Forelimb muscle (tissue), 1 donor: ENCODE measurements around the gene SHISA8. TPM values are rescaled to one million over a fixed set of nuclear protein-coding genes. Genes with fewer than 3 reads are reported as not detected.

Experiments
- DNase-seq: peaks from one replicate; pipeline ENCODE4 v3.0.0-alpha.2; 2013; ENCODE audit warnings: low read depth
- polyA plus RNA-seq: library from polyadenylated mRNA; unstranded; fragments of 120-200 nt; gene quantifications from one replicate; pipeline ENCODE4 v1.2.1, GENCODE V29; 2013; ENCODE audit not compliant: insufficient read length

The SHISA8 gene
- polyA plus RNA-seq, 1 donor = 0.33 TPM

DNA sequence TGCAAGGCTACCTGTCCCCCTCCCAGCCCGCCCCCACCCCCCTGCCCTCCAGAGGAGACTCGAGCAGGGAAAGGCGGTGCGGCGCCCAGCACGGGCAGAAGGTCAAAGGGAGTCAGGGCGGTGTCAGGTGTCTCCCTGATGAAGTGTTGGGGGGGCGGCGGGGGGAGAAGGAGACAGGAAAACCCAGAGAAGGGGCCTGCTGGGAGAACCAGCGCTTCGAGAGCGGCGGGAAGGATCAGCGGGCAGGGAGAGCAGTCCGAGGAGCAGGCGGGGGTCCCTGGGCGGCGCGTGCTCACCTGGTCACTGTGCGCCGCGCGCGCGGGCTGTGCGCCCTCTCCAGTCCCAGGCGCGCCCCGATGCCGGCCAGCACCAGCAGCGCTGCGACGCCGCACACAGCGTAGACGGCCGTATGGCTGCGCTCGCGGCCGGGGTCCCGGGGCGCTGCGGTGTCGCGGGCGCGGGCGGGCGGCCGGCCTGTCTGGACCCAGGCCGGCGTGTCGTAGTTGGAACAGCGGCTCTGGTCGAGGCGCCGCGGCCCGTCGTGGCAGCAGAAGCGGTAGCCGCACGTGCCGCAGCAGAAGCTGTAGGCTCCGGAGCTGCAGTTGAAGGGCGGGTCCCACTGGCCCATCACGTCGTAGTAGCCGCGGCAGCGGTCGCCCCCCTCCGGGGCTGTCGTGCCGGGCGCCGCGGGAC, 886 bp downstream of the SHISA8 start:
- DNase-seq = no peak

DNA sequence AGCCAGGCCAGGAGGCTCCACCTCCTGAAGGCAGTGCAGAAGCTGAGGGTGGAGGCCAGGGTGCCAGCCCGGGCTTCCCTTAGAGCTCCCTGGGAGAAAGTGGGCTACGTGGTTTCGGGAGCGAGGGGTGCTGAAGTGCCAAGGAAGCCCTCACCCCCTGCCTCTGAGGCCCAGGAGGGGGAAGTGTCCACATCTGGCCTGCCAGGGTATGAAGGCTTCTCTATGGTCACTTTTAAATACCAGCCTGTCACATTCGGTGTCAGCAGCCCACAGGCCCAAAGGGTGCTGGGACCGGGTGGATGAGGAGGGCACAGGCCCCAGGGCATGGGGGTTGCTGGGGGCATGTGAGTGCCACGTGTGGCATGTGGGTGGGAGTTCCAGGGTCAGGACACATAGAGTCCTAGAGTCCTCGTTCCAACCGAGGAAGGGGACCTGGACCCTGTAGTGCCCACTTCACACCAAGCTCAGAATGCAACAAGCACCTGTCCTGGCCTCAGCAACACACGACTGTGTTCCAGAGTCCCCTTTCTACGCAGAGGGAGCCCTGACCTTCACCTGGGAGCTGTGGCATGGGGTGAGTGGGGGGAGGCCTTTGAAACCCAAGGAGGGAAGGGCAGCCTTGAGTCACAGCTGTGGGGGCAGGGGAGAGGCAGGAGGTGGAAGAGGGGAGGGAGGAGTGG, 1.7 kb downstream of the SHISA8 start:
- DNase-seq = no peak

DNA sequence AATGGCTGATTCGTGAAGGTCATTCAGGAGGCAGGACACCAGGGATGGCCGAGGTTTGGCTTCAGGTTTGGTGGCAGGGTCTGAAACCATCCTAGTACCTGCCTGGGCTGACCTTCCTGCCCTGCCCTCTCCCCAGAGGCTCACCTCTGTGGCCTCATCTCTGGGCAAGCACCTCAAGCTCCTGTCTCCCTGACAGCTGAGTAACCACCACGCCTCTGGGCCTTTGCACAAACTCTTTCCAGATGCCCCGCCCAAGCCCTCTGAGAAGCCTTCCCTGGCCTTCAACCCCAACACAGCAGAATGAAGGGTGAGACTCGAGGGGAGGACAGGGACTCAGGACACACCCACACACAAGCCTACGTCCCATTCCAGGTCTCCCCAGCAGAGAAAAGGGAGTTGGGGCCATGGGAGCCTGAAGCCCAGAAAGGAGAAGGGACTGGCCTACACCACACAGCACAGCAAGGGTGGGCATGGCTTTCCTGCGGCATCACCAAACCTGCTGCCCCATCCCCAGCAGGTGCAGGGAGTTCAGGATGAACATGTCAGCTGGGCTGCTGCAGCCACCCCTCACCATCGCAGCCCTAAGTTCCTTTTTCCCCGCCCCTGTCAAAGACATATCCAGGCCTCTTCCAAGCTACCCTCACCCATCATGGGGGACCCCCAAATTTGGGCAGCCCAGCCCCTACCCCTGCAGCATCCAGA, 2.4 kb downstream of the SHISA8 start:
- DNase-seq = no peak

DNA sequence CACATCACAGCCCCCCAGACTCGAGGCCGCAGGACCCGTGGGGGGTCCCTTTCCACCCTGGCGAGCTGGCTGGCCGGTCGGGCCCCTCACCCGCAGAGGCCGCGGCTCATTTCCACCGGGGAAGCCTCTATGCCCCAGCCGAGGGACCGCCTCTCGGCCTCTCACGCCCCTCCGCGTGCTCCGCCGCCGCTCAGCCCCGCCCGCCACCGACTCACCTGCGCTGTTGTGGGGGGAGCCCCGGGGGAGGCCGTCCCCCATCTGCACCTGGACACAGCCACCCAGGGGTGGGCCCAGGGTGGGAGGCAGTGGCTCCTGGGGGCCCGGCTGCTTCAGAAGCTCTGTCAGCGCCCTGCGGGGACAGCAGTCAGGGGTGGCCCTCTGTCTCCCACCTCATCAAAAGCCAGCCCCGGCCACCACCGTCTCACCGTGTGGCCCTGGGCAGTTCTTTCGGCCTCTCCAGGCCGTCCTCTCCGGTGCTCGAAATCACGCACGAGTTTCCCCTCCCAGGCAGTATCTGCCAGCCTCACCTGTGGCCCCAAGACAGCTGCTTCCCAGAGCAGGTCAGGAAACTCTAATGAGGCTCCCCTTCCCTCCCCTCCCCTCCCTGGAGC, 3.8 kb downstream of the SHISA8 start:
- DNase-seq = no peak

DNA sequence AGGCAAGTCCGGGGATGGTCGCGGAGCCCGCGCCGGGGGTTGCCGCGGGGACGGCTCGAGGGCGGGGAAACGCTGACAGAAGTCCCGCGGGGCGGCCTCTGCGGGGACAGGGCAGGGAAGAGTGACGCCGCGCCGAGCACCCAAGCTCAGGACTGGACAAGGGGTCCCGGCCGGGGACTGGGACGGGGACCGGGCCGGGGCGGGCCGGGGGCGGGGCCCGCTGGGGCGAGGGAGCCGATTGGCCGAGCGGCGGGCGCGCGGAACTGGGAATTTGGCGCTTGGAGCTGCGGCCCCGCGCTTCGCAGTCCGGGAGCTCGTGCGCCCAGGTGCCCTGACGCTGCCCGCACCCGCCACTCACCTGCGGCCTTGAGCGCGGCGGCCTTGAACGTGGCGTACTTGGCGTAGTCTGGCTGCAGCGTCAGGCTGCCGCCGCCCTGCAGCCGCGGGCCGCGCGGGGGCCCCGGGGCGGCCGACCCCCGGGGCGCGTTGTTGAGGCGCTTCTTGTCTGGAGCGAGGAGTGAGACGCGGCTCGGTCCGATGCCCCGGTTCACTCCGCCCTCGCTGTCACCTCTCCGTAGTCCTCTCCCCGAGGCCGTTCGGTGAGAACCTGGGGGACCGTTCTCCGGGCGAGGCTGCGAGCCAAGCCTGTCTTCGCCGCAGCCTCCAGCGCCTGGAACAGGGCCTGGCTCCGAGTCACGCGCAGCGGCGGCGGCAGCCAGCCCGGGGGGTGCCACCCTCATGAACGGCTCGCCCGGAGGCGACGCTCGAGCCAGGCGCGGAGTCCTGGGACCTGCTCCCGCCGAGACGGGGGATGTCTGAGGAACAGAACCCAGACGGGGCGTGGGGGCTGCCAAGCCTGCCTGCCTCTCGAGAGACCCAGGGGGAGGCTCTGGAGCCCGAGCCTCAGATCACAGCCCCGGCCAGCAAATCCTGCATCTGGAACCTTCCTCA, 4.5 kb downstream of the SHISA8 start:
- DNase-seq = no peak

DNA sequence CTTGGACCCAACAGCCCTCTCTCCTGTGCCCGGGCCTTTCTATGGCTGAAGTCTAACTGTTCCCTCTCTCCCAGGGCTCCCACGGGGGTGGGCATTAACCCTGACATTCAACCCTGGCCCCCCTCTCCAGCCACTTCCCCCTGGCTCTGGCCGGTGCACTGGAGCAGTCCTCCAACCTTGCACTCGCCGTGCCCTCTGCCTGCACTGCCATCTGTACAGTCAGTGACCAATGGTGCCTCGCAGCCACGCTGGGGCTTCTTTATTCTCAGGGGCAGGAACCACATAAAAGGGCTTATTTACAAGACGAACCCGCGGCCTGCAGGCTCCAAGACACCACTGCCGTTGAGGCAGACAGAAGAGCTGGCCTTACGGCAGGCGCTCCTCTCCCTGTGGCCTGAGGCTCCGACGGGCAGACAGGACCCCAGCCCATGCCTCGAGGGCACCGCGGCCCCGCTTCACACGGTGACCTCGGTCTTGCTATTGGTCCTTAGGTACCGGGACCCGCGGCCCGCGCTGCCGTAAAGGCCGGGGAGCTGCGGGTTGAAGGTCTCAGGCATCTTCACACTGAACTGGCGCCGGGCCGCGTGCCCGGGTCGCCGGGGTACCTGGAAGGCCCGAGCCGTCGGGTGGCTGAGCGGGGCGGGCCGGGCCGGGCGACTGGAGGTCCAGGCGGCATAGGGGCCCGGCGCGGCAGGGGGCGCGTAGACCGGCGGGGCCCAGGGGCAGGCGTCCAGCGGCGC, 5.4 kb downstream of the SHISA8 start:
- no peak for DNase-seq

DNA sequence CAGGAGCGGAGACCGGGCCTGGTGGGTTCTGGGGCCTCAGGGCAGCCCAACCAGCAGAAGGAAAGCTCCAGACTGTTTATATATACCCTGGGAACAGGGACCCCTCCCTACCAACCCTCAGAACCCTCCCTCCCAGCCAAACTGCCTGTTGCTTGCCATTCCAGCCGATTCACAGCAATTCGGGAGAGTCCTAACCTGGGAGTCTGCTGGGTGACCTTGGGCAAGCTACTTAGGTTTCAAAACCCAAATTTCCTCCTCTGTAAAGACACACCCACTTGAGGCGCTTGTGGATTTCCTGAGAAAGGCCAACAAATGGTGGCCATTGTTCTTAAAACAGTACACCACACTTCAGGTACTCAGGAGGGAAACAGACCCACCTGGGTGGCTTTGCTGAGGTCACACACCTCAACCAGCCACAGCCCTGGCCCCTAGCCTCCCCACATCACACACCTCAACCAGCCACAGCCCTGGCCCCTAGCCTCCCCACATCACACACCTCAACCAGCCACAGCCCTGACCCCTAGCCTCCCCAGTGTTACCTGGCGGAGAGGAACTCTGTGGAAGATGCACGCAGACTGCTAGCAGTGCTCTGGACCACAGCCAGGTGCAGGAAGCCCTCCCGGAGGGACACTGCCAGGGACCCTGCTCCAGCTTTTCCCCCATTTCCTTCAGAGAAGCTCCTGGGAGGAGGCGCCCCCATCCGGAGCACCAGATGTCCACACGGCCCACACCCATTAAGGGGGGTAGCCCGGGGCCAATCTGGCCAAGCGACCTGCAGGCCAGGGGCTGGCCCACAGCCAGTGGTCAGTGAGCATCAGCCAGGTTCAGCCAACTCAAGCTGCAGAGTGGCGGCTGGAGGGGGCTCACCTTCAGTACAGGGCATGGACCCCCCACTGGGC, 6.2 kb downstream of the SHISA8 start:
- DNase-seq = no peak

DNA sequence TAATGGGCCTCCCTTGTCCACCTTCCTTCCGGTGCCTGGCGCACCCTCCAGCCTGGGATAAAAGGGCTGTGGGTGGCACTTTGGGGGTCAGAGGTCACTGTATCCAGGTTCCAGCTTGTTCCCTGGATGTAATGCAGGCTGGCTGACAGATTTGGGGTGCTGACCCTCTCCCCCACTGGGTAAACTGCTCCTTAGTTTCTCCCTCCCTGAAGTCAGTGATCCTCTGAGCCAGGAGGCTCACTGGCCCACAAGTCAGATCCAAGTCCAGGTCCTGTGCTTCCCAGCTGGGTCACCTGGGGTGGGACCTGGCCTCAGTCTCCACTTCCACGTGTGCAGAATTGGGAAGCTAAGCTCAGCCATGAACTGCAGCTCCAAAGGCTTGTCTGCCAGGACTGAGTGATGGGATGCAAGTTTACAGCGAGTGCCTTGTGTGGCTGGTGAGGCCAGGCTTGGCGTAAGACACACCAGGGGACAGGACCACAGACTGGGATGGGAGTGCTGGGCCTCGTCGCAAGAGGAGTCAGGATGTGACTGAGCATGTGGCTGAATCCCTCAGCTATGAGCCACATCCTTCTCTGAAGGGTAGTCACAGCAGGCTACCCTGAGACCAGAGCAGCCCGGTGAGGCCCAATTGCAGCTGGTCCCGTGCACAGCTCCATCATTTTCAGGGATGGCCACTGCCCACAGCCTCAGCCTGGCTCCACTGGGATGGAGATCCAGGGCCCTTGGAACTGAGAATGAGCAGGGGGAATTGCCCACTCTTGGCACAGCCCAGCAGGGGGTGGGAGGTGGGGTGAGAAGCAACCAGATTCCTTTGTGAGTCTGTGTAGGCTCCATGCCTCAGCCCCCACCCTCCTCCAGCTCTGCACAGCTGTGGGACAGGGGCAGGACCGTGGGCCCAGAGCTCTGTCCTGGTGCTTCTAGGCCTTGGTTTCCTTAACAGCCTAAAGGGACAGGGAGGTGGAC, 7.2 kb downstream of the SHISA8 start:
- no peak for DNase-seq

DNA sequence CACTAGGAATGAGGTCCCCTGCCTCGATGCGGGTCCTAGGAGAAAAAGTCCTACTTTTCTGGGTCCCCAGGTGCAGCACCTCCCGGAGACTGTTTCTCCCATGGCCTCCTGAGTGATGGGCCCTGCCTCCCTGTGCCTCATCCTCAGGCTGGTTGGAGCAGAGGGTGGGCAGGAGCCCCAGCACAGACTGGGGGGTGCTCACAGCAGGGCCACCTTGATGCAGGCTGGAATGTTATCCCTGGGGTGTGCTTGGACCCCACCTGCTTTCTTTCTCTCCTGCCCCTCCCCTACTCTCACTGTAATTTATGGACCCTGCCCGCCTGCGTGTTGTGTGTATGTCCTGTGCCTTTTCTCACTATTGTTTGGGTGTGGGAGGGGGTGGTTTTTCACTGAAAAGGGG, 8.1 kb downstream of the SHISA8 start:
- DNase-seq = no peak

DNA sequence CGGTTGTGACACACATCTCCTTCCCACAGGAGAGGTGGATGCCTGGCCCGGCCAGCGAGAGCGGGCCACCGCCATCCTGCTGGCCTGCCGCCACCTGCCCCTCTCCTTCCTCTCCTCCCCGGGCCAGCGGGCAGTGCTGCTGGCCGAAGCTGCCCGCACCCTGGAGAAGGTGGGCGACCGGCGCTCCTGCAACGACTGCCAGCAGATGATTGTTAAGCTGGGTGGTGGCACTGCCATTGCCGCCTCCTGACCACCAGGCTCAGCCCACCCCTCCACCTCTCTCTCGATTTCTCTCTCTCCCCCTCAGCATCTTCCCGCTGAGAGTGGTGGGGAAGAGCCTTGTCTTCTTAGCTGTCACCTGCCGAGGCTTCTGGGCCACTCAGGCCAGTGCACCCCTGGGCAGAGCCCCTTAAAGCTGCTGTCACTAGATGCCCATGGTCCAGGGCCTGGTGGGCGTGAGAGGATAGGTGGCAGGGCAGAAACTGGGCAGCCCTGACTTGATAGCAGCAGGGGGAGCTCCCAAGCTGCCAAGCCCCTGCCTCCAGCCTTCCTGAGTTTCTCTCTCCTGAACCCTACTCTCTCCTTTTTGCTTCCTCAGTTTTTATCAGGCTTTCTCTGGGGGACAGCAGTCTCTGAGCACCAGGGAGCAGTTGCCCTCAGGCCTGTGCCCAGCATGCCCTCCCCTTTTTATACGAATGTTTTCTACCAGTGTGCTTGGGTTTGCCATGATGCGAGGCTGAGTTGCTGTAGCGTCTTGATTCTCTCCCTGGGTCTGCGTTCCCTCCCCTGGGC, 9.3 kb downstream of the SHISA8 start:
- no peak for DNase-seq

DNA sequence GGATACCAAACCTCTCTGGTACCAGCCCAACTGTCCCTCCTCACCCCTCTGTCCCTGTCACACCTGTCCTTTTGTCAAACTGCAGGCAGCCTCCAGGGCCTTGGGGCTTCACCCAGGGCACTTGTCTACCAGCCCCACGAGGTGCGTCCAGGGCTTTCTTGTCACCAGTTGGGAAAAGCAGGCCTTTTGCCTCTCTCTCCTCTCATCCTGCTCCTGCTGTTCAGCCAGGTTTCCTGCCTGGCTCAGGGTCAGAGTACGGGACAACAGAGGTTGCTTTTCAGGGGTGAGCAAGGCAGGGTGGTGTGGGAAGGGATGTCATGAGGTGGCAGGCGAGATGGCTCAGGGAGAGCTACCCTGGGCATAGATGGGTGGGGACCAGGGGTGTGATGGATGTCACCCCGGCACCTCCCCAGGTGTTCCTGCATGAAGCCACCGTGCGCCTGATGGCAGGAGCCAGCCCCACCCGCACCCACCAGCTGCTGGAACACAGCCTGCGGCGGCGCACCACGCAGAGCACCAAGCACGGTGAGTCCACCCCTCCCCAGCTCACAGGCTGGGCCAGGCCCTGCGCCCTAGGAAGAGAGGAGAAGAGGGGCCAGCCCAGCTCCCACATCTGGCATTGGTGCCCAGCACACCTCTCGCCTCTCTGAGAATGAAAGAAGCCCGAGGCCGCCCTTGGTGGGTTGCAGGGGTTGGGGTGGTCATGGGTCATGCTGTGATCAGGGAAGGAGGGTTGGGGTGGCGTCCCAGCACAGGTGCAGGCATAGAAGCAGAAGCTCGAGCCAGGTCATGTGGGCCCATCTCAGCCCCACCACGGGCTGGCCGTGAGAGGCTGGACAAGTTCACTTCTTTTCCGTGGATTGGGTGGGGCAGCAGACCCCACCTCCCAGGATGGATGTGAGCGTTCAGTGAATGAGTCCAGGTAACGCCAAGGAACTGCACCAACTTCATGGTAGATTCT, 10.1 kb downstream of the SHISA8 start:
- no peak for DNase-seq

DNA sequence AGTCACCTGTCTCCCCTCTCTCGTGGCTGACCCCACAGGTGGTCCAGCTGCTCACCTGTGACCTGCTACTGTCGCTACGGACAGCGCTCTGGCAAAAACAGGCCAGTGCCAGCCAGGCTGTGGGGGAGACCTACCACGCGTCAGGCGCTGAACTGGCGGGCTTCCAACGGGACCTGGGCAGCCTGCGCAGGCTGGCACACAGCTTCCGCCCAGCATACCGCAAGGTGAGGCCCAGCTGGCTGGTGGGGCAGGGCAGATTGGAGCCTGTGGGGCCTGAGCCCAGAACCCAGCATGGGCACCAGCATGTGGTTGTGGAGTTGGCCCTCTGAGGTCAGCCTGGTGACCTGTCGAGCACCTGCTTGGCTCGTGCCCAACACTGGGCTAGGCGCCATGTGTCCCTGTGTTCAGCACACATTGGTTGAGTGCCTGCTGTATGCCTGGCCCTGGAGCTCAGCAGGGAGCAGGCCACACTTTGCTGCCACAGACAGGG, 11.9 kb downstream of the SHISA8 start:
- DNase-seq = no peak

DNA sequence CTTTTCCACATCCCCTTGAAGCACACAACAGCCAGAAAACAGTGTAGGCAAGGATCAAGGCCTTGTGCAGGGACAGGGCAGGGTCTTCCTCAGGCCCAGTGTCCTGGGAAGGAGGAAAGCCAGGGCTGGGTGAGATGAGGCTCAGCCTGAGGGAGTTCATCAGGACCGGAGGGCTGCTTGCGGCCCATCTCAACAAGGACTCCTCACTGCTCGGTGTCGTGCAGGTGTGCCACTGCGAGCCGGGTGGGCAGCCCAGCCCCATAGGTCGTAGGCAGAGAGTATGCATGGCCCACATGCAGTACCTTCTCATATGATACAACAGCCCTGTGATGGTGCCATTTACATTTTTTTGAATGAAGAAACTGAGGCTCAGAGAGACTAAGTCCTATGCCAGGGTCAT, 12.9 kb downstream of the SHISA8 start:
- DNase-seq = no peak

DNA sequence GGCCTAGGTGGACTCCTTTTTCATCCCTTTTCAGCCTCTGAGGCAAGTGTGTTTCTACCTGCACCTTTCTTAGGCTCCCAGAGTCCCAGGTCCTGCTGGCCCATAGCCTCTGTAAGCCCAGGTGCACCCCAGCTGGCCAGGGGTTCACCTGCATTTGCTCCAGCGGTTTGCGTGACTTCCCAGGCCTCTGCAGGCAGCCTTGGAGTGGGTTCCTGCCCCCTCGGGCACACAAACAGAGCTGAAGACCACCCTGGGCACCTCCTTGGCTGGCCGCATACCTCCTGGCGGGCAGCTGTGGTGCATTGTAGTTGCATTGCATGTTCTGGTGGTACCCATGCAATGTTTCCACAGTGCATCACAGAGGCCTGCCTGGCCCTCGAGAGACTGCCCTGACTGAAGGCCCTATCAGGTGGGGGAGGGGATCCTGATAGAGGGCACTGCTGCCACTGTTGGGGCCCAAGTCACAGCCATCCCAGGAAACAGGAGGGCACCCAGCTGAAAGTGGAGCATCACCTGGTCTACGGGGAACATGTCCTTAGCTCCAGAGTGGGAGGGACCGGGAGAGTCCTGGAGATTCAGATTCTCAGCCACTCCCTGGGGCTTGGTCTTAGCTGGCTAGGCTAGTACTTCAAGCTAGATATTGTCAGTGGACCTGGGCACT, 14.1 kb downstream of the SHISA8 start:
- no peak for DNase-seq

DNA sequence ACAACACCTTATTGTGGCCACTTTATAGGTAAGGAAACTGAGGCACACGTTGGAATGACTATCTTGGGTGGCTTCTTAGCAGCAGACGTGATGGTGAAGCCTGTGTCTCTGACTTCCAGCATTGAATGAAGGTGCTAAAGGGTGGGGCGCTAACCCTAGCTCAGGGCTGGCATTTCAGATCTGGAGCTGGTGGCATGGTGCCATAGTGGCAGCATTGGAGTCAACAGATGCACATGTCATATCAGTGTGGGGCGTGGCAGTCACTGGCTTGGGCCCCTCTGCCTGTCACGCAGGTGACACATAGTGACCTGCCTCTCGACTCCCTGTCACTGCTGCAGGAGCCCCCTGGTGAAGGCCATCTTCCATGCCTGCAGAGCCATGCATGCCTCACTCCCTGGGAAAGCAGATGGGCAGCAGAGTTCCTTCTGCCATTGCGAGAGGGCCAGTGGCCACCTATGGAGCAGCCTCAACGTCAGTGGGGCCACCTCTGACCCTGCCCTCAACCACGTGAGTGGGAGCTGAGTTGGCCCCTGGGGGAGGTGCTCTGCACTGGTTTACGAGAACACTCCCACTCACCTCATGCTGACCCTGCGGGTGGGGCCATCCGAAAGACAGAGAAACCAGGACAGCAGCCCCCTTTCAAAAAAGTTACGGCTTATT, 14.8 kb downstream of the SHISA8 start:
- no peak for DNase-seq
